ENCODE data around the gene SYNJ2. TPM values are rescaled to one million over a fixed set of nuclear protein-coding genes. Genes with fewer than 3 reads are reported as not detected.

The SYNJ2 gene
- total RNA-seq, 1 experiment from 2014 or later = 29.1 TPM

GRCh38 chr6:157997893-157998608 lies 16.4 kb downstream of the SYNJ2 start:
- peaks cover 17% of the 10 kb centered on the region for H3K36me3 Mint-ChIP-seq (ENCODE audit: insufficient read depth, unreplicated experiment)
- intact Hi-C loops (cut with micrococcal nuclease; ENCODE audit: unreplicated experiment) = no loop called here
- no peak for DNase-seq
- CTCF ChIA-PET = no interaction called here
- peaks cover 65% of the 10 kb centered on the region for H3K4me1 Mint-ChIP-seq (ENCODE audit: low read depth, unreplicated experiment)
- no peaks in the 10 kb centered on the region for H3K27me3 Mint-ChIP-seq (ENCODE audit: unreplicated experiment)
- no peaks in the 10 kb centered on the region for H3K9me3 Mint-ChIP-seq (ENCODE audit: low read depth, unreplicated experiment)
- TF ChIP-seq CTCF (IDR thresholded peaks at IDR 0.05; ENCODE audit: unreplicated experiment) = no peak
- BruUV-seq (replicated peaks) = no TSS peak
- H3K27ac Mint-ChIP-seq (ENCODE audit: unreplicated experiment) = no peak overlapping the region
- no peak overlapping the region for H3K4me3 Mint-ChIP-seq (ENCODE audit: low read depth, unreplicated experiment)

GRCh38 chr6:157998707-157999167 lies 17.1 kb downstream of the SYNJ2 start:
- Mint-ChIP-seq H3K27me3 (ENCODE audit: unreplicated experiment) (no peaks in the 10 kb centered on the region), H3K9me3 (ENCODE audit: low read depth, unreplicated experiment) (no peaks in the 10 kb centered on the region), H3K4me3 (ENCODE audit: low read depth, unreplicated experiment) (no peak overlapping the region), H3K36me3 (ENCODE audit: insufficient read depth, unreplicated experiment) (peaks cover 19% of the 10 kb centered on the region), H3K27ac (ENCODE audit: unreplicated experiment) (no peak overlapping the region), H3K4me1 (ENCODE audit: low read depth, unreplicated experiment) (peaks cover 70% of the 10 kb centered on the region)
- intact Hi-C loops (cut with micrococcal nuclease; ENCODE audit: unreplicated experiment) = no loop called here
- no TSS peak for BruUV-seq (replicated peaks)
- TF ChIP-seq CTCF (IDR thresholded peaks at IDR 0.05; ENCODE audit: unreplicated experiment) = no peak
- CTCF ChIA-PET = no interaction called here
- no peak for DNase-seq

- no peaks in the 10 kb centered on the region for H3K9me3 Mint-ChIP-seq (ENCODE audit: low read depth, unreplicated experiment)
- no peak for DNase-seq
- intact Hi-C loops (cut with micrococcal nuclease; ENCODE audit: unreplicated experiment) = no loop called here
- no TSS peak for BruUV-seq (replicated peaks)
- H3K36me3 Mint-ChIP-seq (ENCODE audit: insufficient read depth, unreplicated experiment) = peaks cover 17% of the 10 kb centered on the region
- no peak for TF ChIP-seq CTCF (IDR thresholded peaks at IDR 0.05; ENCODE audit: unreplicated experiment)
- CTCF ChIA-PET = interaction anchor here (0.5 kb wide), 1 partner anchor 83 kb away, joined by 4 read pairs; no protein-coding TSS in a partner anchor
- no peak overlapping the region for H3K4me3 Mint-ChIP-seq (ENCODE audit: low read depth, unreplicated experiment)
- H3K27me3 Mint-ChIP-seq (ENCODE audit: unreplicated experiment) = no peaks in the 10 kb centered on the region
- no peak overlapping the region for H3K27ac Mint-ChIP-seq (ENCODE audit: unreplicated experiment)
- H3K4me1 Mint-ChIP-seq (ENCODE audit: low read depth, unreplicated experiment) = peaks cover 70% of the 10 kb centered on the region
Measured at GRCh38 chr6:157999168-158000051, 17.7 kb downstream of the SYNJ2 start.

- TF ChIP-seq CTCF (IDR thresholded peaks at IDR 0.05; ENCODE audit: unreplicated experiment) = no peak
- no TSS peak for BruUV-seq (replicated peaks)
- Mint-ChIP-seq H3K9me3 (ENCODE audit: low read depth, unreplicated experiment) (no peaks in the 10 kb centered on the region), H3K4me1 (ENCODE audit: low read depth, unreplicated experiment) (peaks cover 67% of the 10 kb centered on the region), H3K36me3 (ENCODE audit: insufficient read depth, unreplicated experiment) (peaks cover 24% of the 10 kb centered on the region), H3K4me3 (ENCODE audit: low read depth, unreplicated experiment) (no peak overlapping the region), H3K27ac (ENCODE audit: unreplicated experiment) (no peak overlapping the region), H3K27me3 (ENCODE audit: unreplicated experiment) (no peaks in the 10 kb centered on the region)
- CTCF ChIA-PET = interaction anchor here (0.6 to 0.9 kb wide), 2 partner anchors 15 to 552 kb away, joined by 3 to 4 read pairs; no protein-coding TSS in a partner anchor
- intact Hi-C loops (cut with micrococcal nuclease; ENCODE audit: unreplicated experiment) = no loop called here
- no peak for DNase-seq
Measured at GRCh38 chr6:158000530-158001307, 19.1 kb downstream of the SYNJ2 start.

Data from Calu3 (cell line).